Neuronal stem cell (in vitro differentiated cells): Measurements from ENCODE around the gene ALAS2.

ENCODE experiments used
- DNase-seq: peaks from one replicate; pipeline ENCODE4 v3.0.0-alpha.2; 2013; ENCODE audit warnings: low spot score
- H2AFZ ChIP-seq: one replicate; pipeline ENCODE4 v1.6.1; 2013; ENCODE audit warnings: mild to moderate bottlenecking, low read length, inconsistent platforms
- H2AK5ac ChIP-seq: 2 replicates; pipeline ENCODE4 v1.6.1; 2013; ENCODE audit warnings: low read depth, mild to moderate bottlenecking, inconsistent platforms, low read length, moderate library complexity, mixed read lengths
- H2BK120ac ChIP-seq: 2 replicates; pipeline ENCODE4 v1.6.1; 2013; ENCODE audit warnings: low read depth, mild to moderate bottlenecking, inconsistent platforms, low read length, moderate library complexity, mixed read lengths
- H2BK12ac ChIP-seq: one replicate; pipeline ENCODE4 v1.6.1; 2013; ENCODE audit warnings: low read length, inconsistent platforms
- H2BK15ac ChIP-seq: 2 replicates; pipeline ENCODE4 v1.6.1; 2013; ENCODE audit warnings: mild to moderate bottlenecking, low read length, inconsistent platforms, mixed read lengths
- H2BK5ac ChIP-seq: one replicate; pipeline ENCODE4 v1.6.1; 2013; ENCODE audit warnings: inconsistent platforms, mild to moderate bottlenecking, low read length, moderate library complexity
- H3K14ac ChIP-seq: one replicate; pipeline ENCODE4 v1.6.1; 2013; ENCODE audit warnings: low read length, inconsistent platforms
- H3K18ac ChIP-seq: 2 replicates; pipeline ENCODE4 v1.6.1; 2013; ENCODE audit warnings: low read length, inconsistent platforms
- H3K23ac ChIP-seq: 2 replicates; pipeline ENCODE4 v1.6.1; 2013; ENCODE audit warnings: low read depth, mild to moderate bottlenecking, mixed read lengths, low read length, inconsistent platforms; ENCODE audit not compliant: poor library complexity
- H3K27ac ChIP-seq: replicated peaks from 3 replicates; pipeline ENCODE4 v1.5.1; 2013; ENCODE audit warnings: low read length, inconsistent platforms
- H3K27me3 ChIP-seq, 3 experiments: 2 replicates each; pipeline ENCODE4 v1.6.1; 2013; ENCODE audit warnings: low read length in 3 of 3, mild to moderate bottlenecking in 2 of 3, inconsistent platforms in 1 of 3, low read depth in 1 of 3, mixed read lengths in 1 of 3, moderate library complexity in 1 of 3; ENCODE audit not compliant: control insufficient read depth in 3 of 3, insufficient read depth in 3 of 3
- H3K36me3 ChIP-seq, 2 donors: replicated peaks in 1 of 2; 2 replicates each; pipeline ENCODE4 v1.6.1; 2013; ENCODE audit warnings: low read length in 2 of 2; ENCODE audit not compliant: control insufficient read depth in 2 of 2, insufficient read depth in 2 of 2
- H3K4ac ChIP-seq: 2 replicates; pipeline ENCODE4 v1.6.1; 2013; ENCODE audit warnings: inconsistent platforms, mild to moderate bottlenecking, low read length, moderate library complexity
- H3K4me1 ChIP-seq, 2 donors: 1 replicate in 1 of 2; 2 replicates in 1 of 2; pipeline ENCODE4 v1.6.1; 2013; ENCODE audit warnings: low read length in 2 of 2, low read depth in 1 of 2; ENCODE audit not compliant: control insufficient read depth in 2 of 2, insufficient read depth in 1 of 2
- H3K4me2 ChIP-seq: one replicate; pipeline ENCODE4 v1.6.1; 2013; ENCODE audit warnings: mild to moderate bottlenecking, low read length, inconsistent platforms; ENCODE audit not compliant: insufficient read depth, poor library complexity, severe bottlenecking
- H3K4me3 ChIP-seq, 2 donors: 2 replicates each; pipeline ENCODE4 v1.5.1; 2013; ENCODE audit warnings: low read length in 2 of 2, mild to moderate bottlenecking in 2 of 2, inconsistent platforms in 1 of 2, moderate library complexity in 1 of 2
- H3K79me1 ChIP-seq: one replicate; pipeline ENCODE4 v1.6.1; 2013; ENCODE audit warnings: low read depth, mild to moderate bottlenecking, inconsistent platforms, low read length, moderate library complexity
- H3K9ac ChIP-seq: one replicate; pipeline ENCODE4 v1.6.1; 2013; ENCODE audit warnings: mild to moderate bottlenecking, low read depth, low read length, inconsistent platforms; ENCODE audit not compliant: poor library complexity
- H3K9me3 ChIP-seq, 2 donors: replicated peaks in 1 of 2; 2 replicates each; pipeline versions ENCODE3 to v1.6.1; 2013; ENCODE audit warnings: low read length in 2 of 2, mild to moderate bottlenecking in 2 of 2, inconsistent platforms in 1 of 2, low read depth in 1 of 2, mixed read lengths in 1 of 2, moderate library complexity in 1 of 2; ENCODE audit not compliant: control insufficient read depth in 2 of 2, insufficient read depth in 1 of 2
- H4K8ac ChIP-seq: one replicate; pipeline ENCODE4 v1.6.1; 2013; ENCODE audit warnings: low read depth, mild to moderate bottlenecking, inconsistent platforms, low read length, moderate library complexity
- H4K91ac ChIP-seq: one replicate; pipeline ENCODE4 v1.6.1; 2013; ENCODE audit warnings: low read length, low read depth, mild to moderate bottlenecking, inconsistent platforms; ENCODE audit not compliant: poor library complexity
- WGBS, 2 donors: extraction: QIAGEN DNeasy Blood & Tissue Kit; methylation state at CpG; one replicate each; pipeline ENCODE4 v1.1.7; 2013; ENCODE audit warnings: missing lambda C conversion rate in 2 of 2, mixed read lengths in 1 of 2; ENCODE audit not compliant: insufficient read length in 2 of 2, insufficient replicate concordance in 1 of 2; ENCODE audit errors: extremely low coverage in 2 of 2; 5-methylcytosine and 5-hydroxymethylcytosine counted together

ALAS2 gene

DNA sequence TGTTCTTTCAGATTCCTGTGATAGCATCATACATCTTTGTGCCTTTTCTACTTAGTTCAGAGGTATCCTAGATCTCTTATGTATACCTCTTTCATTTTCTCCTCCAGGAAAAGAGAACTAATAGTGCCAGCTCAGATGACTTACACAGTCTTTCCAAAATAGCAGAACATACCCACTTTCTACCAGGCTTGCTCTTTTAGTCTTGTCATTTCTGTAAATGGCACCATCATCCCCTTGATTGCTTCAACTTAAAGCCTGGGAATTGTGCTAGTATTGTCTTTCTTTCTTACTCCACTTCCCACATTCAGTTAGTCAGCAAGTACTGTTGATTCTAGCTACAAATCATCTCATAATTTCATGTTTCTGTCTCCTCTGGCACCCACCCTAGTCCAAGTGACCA, 25.5 kb downstream of the ALAS2 start:
- Histone ChIP-seq H3K4me3 (no peak overlapping the region), H3K27ac (no peak overlapping the region), H3K9ac (no peak overlapping the region), H3K23ac (no peak overlapping the region), H4K8ac (no peak overlapping the region), H2AK5ac (no peak overlapping the region), H3K36me3 (peaks cover 20 to 57% of the 10 kb centered on the region in 2 donors), H3K27me3 (no peaks in the 10 kb centered on the region), H2BK12ac (no peak overlapping the region), H4K91ac (no peak overlapping the region), H3K4me2 (no peak overlapping the region), H3K4me1 (no peaks in the 10 kb centered on the region), H3K14ac (no peak overlapping the region), H2BK120ac (no peak overlapping the region), H3K79me1 (no peaks in the 10 kb centered on the region), H2AFZ (no peak overlapping the region), H2BK5ac (no peak overlapping the region), H3K18ac (no peak overlapping the region), H3K4ac (no peak overlapping the region), H2BK15ac (no peak overlapping the region), H3K9me3 (no peaks in the 10 kb centered on the region)
- DNase-seq, result no peak

DNA sequence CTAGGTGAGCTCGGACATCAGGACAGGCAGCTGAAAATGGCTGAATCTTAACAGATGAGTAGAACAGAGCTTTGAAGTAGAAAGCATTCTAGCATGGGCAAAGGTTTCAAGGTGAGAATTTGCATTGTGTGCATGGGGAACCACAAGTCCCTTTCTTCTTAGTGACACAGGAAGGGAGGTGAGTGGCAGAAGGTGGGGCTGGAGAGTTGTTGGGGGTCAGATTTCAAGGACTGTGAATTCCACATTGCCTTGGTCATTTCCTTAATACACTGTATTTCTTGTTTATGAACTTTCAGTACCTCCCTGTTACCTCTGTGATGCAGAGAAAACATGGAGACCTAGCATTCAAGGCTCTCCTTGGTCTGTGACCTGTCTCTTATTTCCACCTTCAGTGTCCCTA, 26.5 kb downstream of the ALAS2 start:
- no peak overlapping the region for H2BK5ac ChIP-seq
- no peak overlapping the region for H4K8ac ChIP-seq
- H3K18ac ChIP-seq, result no peak overlapping the region
- no peaks in the 10 kb centered on the region for H3K9me3 ChIP-seq
- no peak overlapping the region for H3K27ac ChIP-seq
- H4K91ac ChIP-seq, result no peak overlapping the region
- no peak overlapping the region for H2BK15ac ChIP-seq
- H3K4ac ChIP-seq, result no peak overlapping the region
- no CpG with 5 or more reads among the region's 1 CpG for WGBS, 2 donors
- H3K4me3 ChIP-seq, result no peak overlapping the region
- peaks cover 20 to 57% of the 10 kb centered on the region in 2 donors for H3K36me3 ChIP-seq
- no peak overlapping the region for H2BK12ac ChIP-seq
- H3K14ac ChIP-seq, result no peak overlapping the region
- no peaks in the 10 kb centered on the region for H3K79me1 ChIP-seq
- H2AK5ac ChIP-seq, result no peak overlapping the region
- H3K4me2 ChIP-seq, result no peak overlapping the region
- no peak overlapping the region for H3K23ac ChIP-seq
- H2BK120ac ChIP-seq, result no peak overlapping the region
- no peak overlapping the region for H2AFZ ChIP-seq
- H3K4me1 ChIP-seq, result no peaks in the 10 kb centered on the region
- no peaks in the 10 kb centered on the region for H3K27me3 ChIP-seq
- DNase-seq, result no peak
- no peak overlapping the region for H3K9ac ChIP-seq

DNA sequence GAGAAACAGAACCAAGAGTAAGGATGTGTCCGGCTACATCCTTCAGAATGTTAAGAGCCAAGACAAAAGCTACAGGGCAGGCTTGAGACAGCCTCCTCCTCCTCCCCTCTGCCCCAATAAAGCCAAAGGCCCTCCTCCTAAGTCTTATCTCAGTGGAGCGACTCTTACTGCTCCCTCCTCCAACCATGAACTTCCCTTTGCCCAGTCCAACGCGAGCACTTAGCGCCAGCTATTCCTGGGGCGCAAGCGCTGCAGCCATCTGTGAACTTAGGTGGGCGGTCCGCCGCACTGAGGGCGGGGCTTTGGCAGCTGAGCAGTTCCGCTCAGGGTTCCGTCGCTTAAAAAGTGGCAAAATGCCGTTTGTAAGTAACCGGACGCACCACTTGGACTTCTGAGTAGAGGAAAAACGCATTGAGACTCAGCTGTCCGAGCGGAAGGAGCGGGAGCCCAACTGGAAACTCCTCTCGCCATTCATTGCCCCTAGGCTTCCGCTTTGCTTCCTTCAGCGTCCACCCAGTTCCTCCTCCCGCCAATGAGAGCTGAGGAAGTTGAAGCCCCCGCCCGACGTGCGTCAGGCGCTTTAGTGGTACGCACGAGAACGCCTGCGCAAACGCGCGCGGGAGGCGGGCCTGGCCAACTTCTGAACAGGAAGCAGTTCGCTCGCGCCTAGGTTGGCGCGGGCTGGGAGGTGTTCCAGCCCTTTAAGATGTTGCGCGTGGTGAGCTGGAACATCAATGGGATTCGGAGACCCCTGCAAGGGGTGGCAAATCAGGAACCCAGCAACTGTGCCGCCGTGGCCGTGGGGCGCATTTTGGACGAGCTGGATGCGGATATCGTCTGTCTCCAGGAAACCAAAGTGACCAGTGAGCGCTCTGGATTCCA, 30.8 kb downstream of the ALAS2 start, which contains the start of gene APEX2:
Gene APEX2 (plus strand): TSS at position 647 of the 882 bp plus-strand sequence. CDS start 60 bp downstream, at position 707.
- Histone ChIP-seq H3K36me3 (peaks cover 10 to 36% of the 10 kb centered on the region in 2 donors), H3K18ac (no peak within 1 kb of the TSS), H3K4me3 (peak within 1 kb of the TSS; percentile 75 to 92), H3K4me2 (peak within 1 kb of the TSS; percentile 51), H3K4ac (no peak within 1 kb of the TSS), H2BK5ac (no peak within 1 kb of the TSS), H3K27me3 (no peaks in the 10 kb centered on the region), H3K14ac (no peak within 1 kb of the TSS), H4K91ac (no peak within 1 kb of the TSS), H3K79me1 (no peaks in the 10 kb centered on the region), H4K8ac (no peak within 1 kb of the TSS), H3K9ac (peak within 1 kb of the TSS; percentile 38), H2BK15ac (no peak within 1 kb of the TSS), H3K4me1 (no peaks in the 10 kb centered on the region), H3K23ac (no peak within 1 kb of the TSS), H2AFZ (peak within 1 kb of the TSS; percentile 91), H2BK12ac (no peak within 1 kb of the TSS), H2BK120ac (no peak within 1 kb of the TSS), H2AK5ac (no peak within 1 kb of the TSS), H3K9me3 (no peaks in the 10 kb centered on the region), H3K27ac (peak within 1 kb of the TSS; percentile 75)
- no CpG with 5 or more reads among the region's 55 CpGs for WGBS, 2 donors
- peak; percentile 72 for DNase-seq

DNA sequence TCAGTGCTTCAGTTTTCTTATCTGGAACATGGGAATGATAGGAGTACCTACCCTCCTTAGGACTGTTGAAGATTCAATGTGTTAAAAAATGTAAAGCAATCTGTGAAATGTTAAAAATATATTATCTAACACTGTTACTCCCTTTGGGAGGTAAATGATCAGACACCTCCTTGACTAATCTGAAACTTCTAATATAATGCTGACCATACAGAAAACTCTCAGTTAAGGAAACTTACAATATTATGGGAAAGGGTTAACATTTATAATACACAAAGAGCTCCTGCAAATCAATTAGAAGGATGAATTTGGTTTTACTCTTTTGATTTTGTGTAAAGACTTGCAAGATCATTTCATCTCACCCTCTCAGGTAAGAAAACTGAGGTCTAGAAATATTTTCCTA, 35.2 kb downstream of the ALAS2 start:
- no peaks in the 10 kb centered on the region for H3K79me1 ChIP-seq
- no peak overlapping the region for H3K18ac ChIP-seq
- H3K9ac ChIP-seq, result no peak overlapping the region
- no peaks in the 10 kb centered on the region for H3K27me3 ChIP-seq
- H2BK120ac ChIP-seq, result no peak overlapping the region
- no peak overlapping the region for H4K91ac ChIP-seq
- no peak overlapping the region for H3K4me3 ChIP-seq
- H3K4me2 ChIP-seq, result no peak overlapping the region
- no peak overlapping the region for H4K8ac ChIP-seq
- H3K23ac ChIP-seq, result no peak overlapping the region
- H3K9me3 ChIP-seq, result no peaks in the 10 kb centered on the region
- no peak overlapping the region for H2AK5ac ChIP-seq
- H2BK5ac ChIP-seq, result no peak overlapping the region
- H3K4ac ChIP-seq, result no peak overlapping the region
- H3K36me3 ChIP-seq, result no peaks in the 10 kb centered on the region
- H2BK12ac ChIP-seq, result no peak overlapping the region
- DNase-seq, result no peak
- H3K4me1 ChIP-seq, result no peaks in the 10 kb centered on the region
- H3K14ac ChIP-seq, result no peak overlapping the region
- no peak overlapping the region for H3K27ac ChIP-seq
- H2BK15ac ChIP-seq, result no peak overlapping the region
- no peak overlapping the region for H2AFZ ChIP-seq
